PFSK-1 (cell line): ENCODE results near the gene TMEM87A.

Source experiments
- POLR2AphosphoS5 ChIP-seq: IDR thresholded peaks from 2 replicates; pipeline ENCODE4 v1.6.1; 2012; ENCODE audit warnings: low read depth, mild to moderate bottlenecking, control low read depth, low read length, moderate library complexity
- TAF1 ChIP-seq: IDR thresholded peaks from 2 replicates; pipeline ENCODE4 v1.6.1; 2012; ENCODE audit warnings: low read length, control low read depth, borderline replicate concordance; ENCODE audit not compliant: insufficient read depth

GRCh38 chr15:42190370-42190769, 82.9 kb downstream of the TMEM87A start:
- TF ChIP-seq TAF1 (no peak), POLR2AphosphoS5 (no peak)
